Immature natural killer cell (primary cell): Measurements from ENCODE around the gene CNPY3. TPM values are rescaled to one million over a fixed set of nuclear protein-coding genes. Genes with fewer than 3 reads are reported as not detected.
"Not testable (repeated sequence)": the region's sequence is repeated elsewhere in the genome, so short reads cannot be mapped to it uniquely, and the experiment has no call there.

Experiments
- DNase-seq, 3 donors: peaks; one replicate each; pipeline ENCODE4 v3.0.0; 2022; ENCODE audit warnings: mixed read lengths in 1 of 3
- H3K27ac Mint-ChIP-seq, 6 donors: one replicate each; pipeline ENCODE4 v1.8.0; 2020; ENCODE audit warnings: mixed read lengths in 6 of 6, mild to moderate bottlenecking in 5 of 6, inconsistent platforms in 4 of 6, moderate library complexity in 3 of 6
- H3K27me3 Mint-ChIP-seq, 3 donors: one replicate each; pipeline ENCODE4 v1.8.0; 2020 to 2021; ENCODE audit warnings: low read depth in 3 of 3, mild to moderate bottlenecking in 3 of 3, mixed read lengths in 3 of 3, moderate library complexity in 3 of 3, inconsistent platforms in 1 of 3
- H3K36me3 Mint-ChIP-seq, 3 donors: one replicate each; pipeline ENCODE4 v1.8.0; 2020; ENCODE audit warnings: mixed read lengths in 3 of 3, inconsistent platforms in 2 of 3, mild to moderate bottlenecking in 2 of 3
- H3K4me1 Mint-ChIP-seq, 2 donors: one replicate each; pipeline ENCODE4 v1.8.0; 2020; ENCODE audit warnings: inconsistent platforms in 2 of 2, mild to moderate bottlenecking in 2 of 2, mixed read lengths in 2 of 2, moderate library complexity in 1 of 2
- H3K4me3 Mint-ChIP-seq, 5 donors: one replicate each; pipeline ENCODE4 v1.8.0; 2020; ENCODE audit warnings: mild to moderate bottlenecking in 5 of 5, mixed read lengths in 5 of 5, inconsistent platforms in 3 of 5, moderate library complexity in 3 of 5
- H3K9me3 Mint-ChIP-seq, 6 donors: one replicate each; pipeline ENCODE4 v1.8.0; 2020; ENCODE audit warnings: mild to moderate bottlenecking in 6 of 6, mixed read lengths in 6 of 6, inconsistent platforms in 4 of 6, moderate library complexity in 3 of 6
- polyA plus RNA-seq, 3 donors: library from polyadenylated mRNA; unstranded; fragments of 300-500 nt; fragmentation: Illumina TruSeq; gene quantifications; one replicate each; pipeline ENCODE4 v1.2.3, GENCODE V29; 2021

Gene CNPY3
- polyA plus RNA-seq, 3 donors from 2014 or later, result 92.9 to 129 (median 119) TPM

DNA sequence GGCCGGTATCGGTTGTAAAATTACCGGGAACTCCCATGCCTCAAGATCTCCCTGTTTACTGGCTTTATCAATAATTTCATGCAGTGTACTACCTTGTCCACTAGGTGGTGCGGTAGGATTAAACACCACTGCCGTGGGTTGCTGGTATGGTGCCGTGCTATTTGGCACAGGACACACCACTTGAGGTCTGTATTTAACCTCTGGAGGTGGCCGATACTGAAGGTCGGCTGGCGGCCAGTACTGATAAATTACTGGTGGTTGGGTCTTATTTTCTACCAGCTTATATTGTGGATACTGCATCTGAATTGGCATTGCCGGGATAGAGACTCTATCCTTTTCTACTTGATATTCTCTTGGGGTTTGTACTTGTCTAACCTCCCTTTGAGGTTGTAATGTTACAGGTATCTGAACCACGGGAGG is 27.7 kb upstream of the CNPY3 start:
- H3K36me3 Mint-ChIP-seq, result no peaks in the 10 kb centered on the region
- H3K4me3 Mint-ChIP-seq, result no peak overlapping the region
- no peaks in the 10 kb centered on the region for H3K9me3 Mint-ChIP-seq
- H3K4me1 Mint-ChIP-seq, result peaks cover 4 to 12% of the 10 kb centered on the region in 2 donors
- no peak overlapping the region for H3K27ac Mint-ChIP-seq
- peak; percentile 70 to 79 (median 73) for DNase-seq
- no peaks in the 10 kb centered on the region for H3K27me3 Mint-ChIP-seq

DNA sequence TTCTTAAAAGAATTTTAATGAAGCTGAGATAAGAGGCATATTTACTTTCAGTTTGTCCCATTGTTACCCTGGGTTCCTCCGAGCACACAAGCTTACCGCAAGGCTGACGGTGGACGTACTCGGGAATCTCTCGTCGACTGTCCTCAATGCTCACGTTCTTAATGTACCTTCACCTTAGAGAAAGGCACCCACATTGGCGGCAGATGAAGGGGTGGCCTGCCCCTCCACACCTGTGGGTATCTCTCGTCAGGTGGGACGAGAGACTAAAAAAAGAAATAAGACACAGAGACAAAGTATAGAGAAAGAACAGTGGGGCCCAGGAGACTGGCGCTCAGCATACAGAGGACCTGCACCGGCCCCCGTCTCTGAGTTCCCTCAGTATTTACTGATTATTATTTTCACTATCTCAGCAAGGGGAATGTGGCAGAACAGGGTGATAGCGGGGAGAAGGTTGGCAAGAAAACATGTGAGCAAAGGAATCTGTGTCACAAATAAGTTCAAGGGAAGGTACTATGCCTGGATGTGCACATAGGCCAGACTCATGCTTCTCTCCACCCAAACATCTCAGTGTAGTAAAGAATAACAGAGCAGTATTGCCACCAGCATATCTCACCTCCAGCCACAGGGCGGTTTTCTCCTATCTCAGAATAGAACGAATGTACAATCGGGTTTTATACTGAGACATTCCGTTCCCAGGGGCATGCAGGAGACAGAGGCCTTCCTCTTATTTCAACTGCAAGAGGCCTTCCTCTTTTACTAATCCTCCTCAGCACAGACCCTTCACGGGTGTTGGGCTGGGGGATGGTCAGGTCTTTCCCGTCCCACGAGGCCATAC is 26.6 kb upstream of the CNPY3 start:
- H3K36me3 Mint-ChIP-seq, H3K4me3 Mint-ChIP-seq, DNase-seq, H3K9me3 Mint-ChIP-seq, H3K27ac Mint-ChIP-seq, H3K27me3 Mint-ChIP-seq: not testable (repeated sequence)
- H3K4me1 Mint-ChIP-seq, result peaks cover 4 to 12% of the 10 kb centered on the region in 2 donors

DNA sequence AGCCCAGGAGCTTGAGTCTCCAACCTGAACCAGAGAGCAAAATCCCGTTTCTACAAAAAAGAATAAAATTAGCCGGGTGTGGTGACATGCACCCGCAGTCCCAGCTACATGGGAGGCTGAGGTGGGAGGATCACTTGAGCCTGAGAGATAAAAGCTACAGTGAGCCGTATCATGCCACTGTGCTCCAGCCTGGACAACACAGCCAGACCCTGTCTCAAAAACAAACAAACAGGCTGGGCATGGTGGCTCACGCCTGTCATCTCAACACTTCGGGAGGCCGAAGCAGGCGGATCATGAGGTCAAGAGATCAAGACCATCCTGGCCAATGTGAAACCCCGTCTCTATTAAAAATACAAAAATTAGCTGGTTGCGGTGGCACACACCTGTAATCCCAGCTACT is 24.8 kb upstream of the CNPY3 start:
- no peak for DNase-seq
- Mint-ChIP-seq H3K4me1 (peaks cover 2 to 7% of the 10 kb centered on the region in 2 donors), H3K27me3 (no peaks in the 10 kb centered on the region), H3K9me3 (no peaks in the 10 kb centered on the region), H3K36me3 (no peaks in the 10 kb centered on the region), H3K4me3 (no peak overlapping the region), H3K27ac (no peak overlapping the region)

DNA sequence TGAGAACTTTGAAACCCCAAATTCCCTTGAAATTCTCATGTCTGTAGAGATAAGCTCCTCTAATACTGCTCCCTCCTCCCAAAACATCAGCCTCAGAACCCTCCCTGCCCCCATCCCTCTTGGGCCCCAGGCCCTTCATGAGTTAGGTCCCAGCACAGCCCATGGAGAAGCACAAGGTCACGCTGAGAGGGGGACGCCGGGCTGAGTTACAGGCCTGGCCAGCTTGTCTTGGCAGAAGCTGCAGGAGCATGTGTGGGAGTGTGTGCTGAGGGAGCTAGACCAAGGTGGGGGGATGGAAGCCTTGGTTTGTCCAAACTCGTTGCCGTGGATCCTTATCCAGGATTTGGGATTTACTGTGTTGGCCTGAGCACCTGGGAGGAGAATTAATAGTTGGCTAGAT is 21.9 kb upstream of the CNPY3 start:
- DNase-seq, result no peak
- no peak overlapping the region for H3K4me3 Mint-ChIP-seq
- H3K27me3 Mint-ChIP-seq, result peaks cover 0 to 1% (median 1%) of the 10 kb centered on the region in 3 donors
- H3K27ac Mint-ChIP-seq, result no peak overlapping the region
- no peaks in the 10 kb centered on the region for H3K4me1 Mint-ChIP-seq
- no peaks in the 10 kb centered on the region for H3K9me3 Mint-ChIP-seq
- H3K36me3 Mint-ChIP-seq, result peaks cover 0 to 1% (median 0%) of the 10 kb centered on the region in 3 donors

DNA sequence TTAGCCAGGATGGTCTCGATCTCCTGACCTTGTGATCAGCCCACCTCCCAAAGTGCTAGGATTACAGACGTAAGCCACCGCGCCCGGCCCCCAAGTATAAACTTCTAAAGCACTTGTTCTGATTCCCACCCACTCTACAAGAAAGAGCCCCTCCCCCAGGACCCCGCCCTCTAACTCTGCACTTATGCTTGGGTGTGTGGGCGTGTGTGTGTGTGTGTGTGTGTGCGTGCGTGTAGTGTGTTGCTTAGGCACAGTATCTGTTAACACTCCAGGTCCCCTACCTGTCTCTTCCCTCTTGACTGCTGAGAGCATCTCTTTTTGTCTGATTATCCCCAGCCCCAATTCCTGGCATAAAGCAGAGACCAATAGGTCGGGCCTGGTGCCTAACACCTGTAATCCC is 19.4 kb upstream of the CNPY3 start:
- Mint-ChIP-seq H3K27ac (no peak overlapping the region), H3K9me3 (no peaks in the 10 kb centered on the region)

DNA sequence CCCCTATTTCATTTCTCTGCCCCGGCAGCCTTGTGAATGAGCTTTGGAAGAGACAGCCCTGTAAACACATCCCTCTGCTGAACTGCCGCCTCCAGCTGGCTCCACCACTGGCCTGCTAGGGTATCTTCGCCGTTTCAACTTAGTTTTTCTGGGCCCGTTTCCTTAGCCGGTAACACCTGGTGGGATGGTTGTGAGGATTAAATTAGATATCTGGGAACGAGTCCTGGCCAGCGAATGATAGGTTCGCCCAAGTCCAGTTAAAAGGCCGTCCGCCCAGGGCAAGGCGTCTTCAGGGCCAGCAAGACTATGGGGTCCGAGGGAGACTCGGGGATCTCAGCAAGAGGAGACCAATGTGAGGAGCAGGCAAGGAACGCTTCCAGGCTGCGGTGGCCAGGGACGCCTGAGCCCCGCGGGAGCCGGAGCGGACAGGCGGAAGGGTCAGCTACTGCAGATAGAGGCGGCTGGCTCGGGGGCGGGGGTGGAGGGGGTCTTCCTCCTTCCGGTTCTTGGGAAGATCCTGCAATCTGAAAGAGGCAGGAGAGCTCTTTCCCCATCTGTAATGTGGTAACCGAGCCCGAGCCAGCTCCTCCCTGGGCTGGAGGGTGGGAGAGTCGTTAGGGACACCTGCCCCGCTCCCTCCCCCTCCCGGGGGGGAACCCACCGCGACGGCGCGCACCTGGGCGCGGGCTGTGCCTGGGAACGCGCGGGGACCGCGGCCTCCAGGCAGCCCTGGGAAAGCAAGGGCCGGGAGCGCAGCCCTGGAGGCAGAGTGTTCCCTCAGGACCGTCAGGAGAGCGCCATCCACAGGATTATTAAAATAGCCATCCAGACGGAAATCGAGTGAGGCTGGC is 17.9 kb upstream of the CNPY3 start:
- no peaks in the 10 kb centered on the region for H3K4me1 Mint-ChIP-seq
- H3K9me3 Mint-ChIP-seq, result no peaks in the 10 kb centered on the region
- H3K27me3 Mint-ChIP-seq, result peaks cover 2 to 8% (median 3%) of the 10 kb centered on the region in 3 donors

More for the DNA sequence above, 19.4 kb upstream of the CNPY3 start:
- Mint-ChIP-seq H3K36me3 (peaks cover 0 to 2% (median 0%) of the 10 kb centered on the region in 3 donors), H3K4me1 (no peaks in the 10 kb centered on the region), H3K4me3 (no peak overlapping the region), H3K27me3 (peaks cover 2 to 8% (median 3%) of the 10 kb centered on the region in 3 donors)
- DNase-seq, result no peak

DNA sequence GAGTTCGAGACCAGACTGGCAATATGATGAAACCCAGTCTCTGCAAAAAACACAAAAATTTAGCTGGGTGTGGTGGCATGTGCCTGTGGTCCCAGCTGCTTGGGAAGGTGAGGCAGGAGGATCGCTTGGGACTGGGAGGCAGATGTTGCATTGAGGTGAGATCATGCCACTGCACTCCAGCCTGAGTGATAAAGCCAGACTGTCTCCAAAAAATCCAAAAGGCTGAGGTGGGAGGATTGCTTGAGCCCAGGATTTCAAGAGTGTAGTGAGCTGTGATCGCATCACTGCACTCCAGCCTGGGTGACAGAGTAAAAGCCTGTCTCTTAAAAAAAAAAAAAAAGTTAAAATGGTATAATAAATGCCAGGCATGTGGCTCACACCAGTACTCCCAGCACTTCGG is 14.7 kb upstream of the CNPY3 start:
- Mint-ChIP-seq H3K4me1 (no peaks in the 10 kb centered on the region), H3K36me3 (peaks cover 0 to 2% (median 0%) of the 10 kb centered on the region in 3 donors), H3K27me3 (peaks cover 2 to 8% (median 6%) of the 10 kb centered on the region in 3 donors), H3K27ac (no peak overlapping the region), H3K9me3 (no peaks in the 10 kb centered on the region), H3K4me3 (no peak overlapping the region)
- no peak for DNase-seq

More for the DNA sequence above, 17.9 kb upstream of the CNPY3 start:
- peaks cover 0 to 2% (median 0%) of the 10 kb centered on the region in 3 donors for H3K36me3 Mint-ChIP-seq
- no peak overlapping the region for H3K27ac Mint-ChIP-seq
- H3K4me3 Mint-ChIP-seq, result no peak overlapping the region
- no peak for DNase-seq

DNA sequence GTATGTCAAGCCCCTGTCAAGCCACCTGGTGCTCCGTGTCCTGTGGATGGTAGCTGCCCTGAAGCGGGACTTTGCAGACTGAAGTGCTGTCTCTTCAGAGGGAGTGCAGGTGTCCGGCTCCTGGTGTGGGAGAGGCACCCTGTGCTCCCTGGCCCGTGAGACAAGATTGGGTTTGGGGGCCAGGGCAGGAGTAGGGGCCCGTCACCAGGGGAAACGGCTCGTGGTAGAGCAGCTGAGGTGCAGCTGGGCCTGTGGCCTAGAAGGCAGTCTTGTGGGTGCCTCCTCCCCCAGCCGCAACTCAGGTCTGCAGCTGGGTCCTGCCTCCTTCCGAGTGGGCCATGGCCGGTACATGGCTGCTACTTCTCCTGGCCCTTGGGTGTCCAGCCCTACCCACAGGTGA is 13.5 kb upstream of the CNPY3 start, which contains the start of gene PTCRA:
Gene PTCRA, plus strand, starts transcription at position 322 of the 400 bp plus-strand sequence. Its CDS starts 17 bp downstream, at position 339.
- H3K9me3 Mint-ChIP-seq, result no peaks in the 10 kb centered on the region
- H3K27ac Mint-ChIP-seq, result no peak within 1 kb of the TSS
- DNase-seq, result no peak
- H3K36me3 Mint-ChIP-seq, result peaks cover 0 to 2% (median 0%) of the 10 kb centered on the region in 3 donors
- H3K4me1 Mint-ChIP-seq, result no peaks in the 10 kb centered on the region
- H3K4me3 Mint-ChIP-seq, result no peak within 1 kb of the TSS
- peaks cover 2 to 8% (median 6%) of the 10 kb centered on the region in 3 donors for H3K27me3 Mint-ChIP-seq

DNA sequence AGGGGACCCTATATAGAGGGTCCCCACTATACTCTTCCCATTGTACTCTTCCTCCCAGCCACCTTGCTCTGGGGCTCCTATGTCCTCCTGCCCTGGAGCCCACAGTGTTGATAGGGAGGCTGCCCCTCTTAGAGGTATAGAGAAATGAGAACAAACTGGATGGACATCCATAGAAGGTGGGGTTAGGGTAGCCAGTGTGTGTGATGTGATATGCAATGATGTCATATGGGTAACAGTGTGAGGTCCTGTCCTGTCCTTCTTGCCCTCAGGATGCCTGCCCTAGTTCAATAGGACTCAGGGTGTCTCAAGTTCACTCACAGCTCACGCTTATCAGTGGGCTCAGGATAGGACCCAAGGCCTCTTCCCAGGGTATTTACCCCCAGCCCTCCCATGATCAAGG is 13.0 kb upstream of the CNPY3 start:
- H3K27ac Mint-ChIP-seq, result no peak overlapping the region

DNA sequence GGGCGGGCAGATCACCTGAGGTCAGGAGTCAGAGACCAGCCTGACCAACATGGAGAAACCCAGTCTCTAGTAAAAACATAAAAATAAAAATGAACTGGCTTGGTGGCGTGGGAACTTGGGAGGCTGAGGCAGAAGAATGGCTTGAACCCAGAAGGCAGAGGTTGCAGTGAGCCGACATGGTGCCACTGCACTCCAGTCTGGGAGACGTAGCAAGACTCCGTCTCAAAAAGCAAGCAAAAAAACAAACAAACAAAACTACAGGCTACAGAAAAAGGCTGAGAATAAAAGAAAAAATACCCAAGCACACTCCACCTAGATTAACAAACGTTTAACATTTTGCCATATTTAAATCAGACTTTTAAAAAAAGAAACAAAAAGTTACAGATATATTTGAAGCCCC is 7.5 kb upstream of the CNPY3 start:
- Mint-ChIP-seq H3K9me3 (no peaks in the 10 kb centered on the region), H3K4me3 (no peak overlapping the region), H3K27ac (no peak overlapping the region), H3K36me3 (no peaks in the 10 kb centered on the region), H3K27me3 (peaks cover 0 to 4% (median 3%) of the 10 kb centered on the region in 3 donors), H3K4me1 (peaks cover 0 to 2% of the 10 kb centered on the region in 2 donors)
- DNase-seq, result no peak

More for the DNA sequence above, 13.0 kb upstream of the CNPY3 start:
- H3K9me3 Mint-ChIP-seq, result no peaks in the 10 kb centered on the region
- peaks cover 0 to 2% (median 0%) of the 10 kb centered on the region in 3 donors for H3K36me3 Mint-ChIP-seq
- no peak overlapping the region for H3K4me3 Mint-ChIP-seq
- peaks cover 2 to 8% (median 5%) of the 10 kb centered on the region in 3 donors for H3K27me3 Mint-ChIP-seq
- H3K4me1 Mint-ChIP-seq, result no peaks in the 10 kb centered on the region
- no peak for DNase-seq

DNA sequence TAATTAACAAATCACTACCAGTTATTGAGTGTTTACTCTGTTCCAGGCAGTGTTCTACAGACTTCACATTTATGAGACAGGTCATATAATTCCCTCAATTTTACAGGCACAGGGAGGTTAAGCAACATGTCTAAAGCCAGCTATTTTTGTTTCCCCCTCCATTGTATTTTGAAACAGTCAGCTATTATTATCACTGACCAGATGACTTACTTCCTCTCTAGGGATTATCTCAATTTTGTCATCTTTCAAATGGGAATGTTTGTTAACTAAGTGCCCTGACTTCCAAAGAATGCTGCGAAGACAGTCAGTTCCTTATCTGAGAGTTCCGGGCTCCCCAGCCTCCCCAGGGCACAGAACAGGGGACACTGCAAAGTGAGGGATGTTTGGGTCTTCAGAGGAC is 5.6 kb upstream of the CNPY3 start:
- DNase-seq, result no peak
- peaks cover 6% of the 10 kb centered on the region in 2 donors for H3K4me1 Mint-ChIP-seq
- H3K9me3 Mint-ChIP-seq, result no peaks in the 10 kb centered on the region
- no peaks in the 10 kb centered on the region for H3K36me3 Mint-ChIP-seq
- H3K27ac Mint-ChIP-seq, result no peak overlapping the region
- no peak overlapping the region for H3K4me3 Mint-ChIP-seq
- H3K27me3 Mint-ChIP-seq, result peaks cover 1 to 4% (median 2%) of the 10 kb centered on the region in 3 donors

DNA sequence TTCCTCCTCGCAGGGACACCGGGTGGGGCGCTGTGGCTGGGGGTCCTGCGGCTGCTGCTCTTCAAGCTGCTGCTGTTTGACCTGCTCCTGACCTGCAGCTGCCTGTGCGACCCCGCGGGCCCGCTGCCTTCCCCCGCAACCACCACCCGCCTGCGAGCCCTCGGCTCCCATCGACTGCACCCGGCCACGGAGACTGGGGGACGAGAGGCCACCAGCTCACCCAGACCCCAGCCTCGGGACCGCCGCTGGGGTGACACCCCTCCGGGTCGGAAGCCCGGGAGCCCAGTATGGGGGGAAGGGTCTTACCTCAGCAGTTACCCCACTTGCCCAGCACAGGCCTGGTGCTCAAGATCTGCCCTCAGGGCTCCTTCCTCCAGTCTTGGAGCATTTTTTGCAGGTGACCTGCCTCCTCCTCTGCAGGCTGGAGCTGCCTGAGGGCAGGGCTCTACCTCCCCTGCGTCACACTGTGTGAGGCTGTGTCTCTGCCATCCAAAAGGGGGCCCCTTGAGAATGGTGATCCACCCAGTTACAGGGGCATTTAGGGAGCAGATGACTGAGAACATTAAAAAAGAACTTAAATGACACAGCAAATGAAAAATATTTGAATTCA is 3.9 kb upstream of the CNPY3 start:
- Mint-ChIP-seq H3K4me3 (no peak overlapping the region), H3K36me3 (no peaks in the 10 kb centered on the region), H3K4me1 (peaks cover 19% of the 10 kb centered on the region in 2 donors), H3K27me3 (peaks cover 0 to 17% (median 17%) of the 10 kb centered on the region in 3 donors), H3K9me3 (no peaks in the 10 kb centered on the region), H3K27ac (peak overlapping the region in 1 of 6 donors; percentile 62)
- no peak for DNase-seq

DNA sequence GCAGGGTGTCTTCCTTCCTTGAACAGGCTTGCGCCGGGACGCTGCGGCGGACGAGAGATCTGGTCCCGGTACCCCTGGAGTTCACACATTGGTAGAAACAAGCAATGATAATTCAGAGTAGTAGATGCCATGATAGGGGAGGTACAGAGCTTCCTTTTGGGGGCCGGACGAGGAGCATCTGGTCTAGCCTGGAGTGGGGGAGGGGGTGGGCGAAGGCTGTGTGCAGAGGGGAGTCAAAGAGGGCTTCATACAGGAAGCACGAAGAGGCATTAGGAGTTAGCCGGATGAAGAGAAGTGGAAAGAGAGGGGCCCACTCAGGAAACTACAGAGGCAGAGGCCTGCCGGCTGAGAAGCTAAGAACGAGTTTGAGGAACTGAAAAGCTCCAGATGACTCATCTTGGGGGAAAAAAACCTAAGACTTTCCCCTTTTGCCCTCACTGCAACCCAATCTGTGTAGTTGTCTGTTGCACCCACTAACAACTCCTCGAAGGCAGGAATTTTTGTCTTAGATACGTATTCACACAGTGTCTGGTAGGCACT is 611 bp downstream of the CNPY3 start:
- H3K4me1 Mint-ChIP-seq, result peaks cover 51 to 56% of the 10 kb centered on the region in 2 donors

More for the DNA sequence above, 611 bp downstream of the CNPY3 start:
- H3K9me3 Mint-ChIP-seq, result no peaks in the 10 kb centered on the region
- peak overlapping the region; percentile 95 to 99 (median 97) for H3K4me3 Mint-ChIP-seq
- H3K27me3 Mint-ChIP-seq, result peaks cover 2 to 17% (median 13%) of the 10 kb centered on the region in 3 donors
- H3K27ac Mint-ChIP-seq, result peak overlapping the region; percentile 96 to 100 (median 99)
- peaks cover 0 to 4% (median 0%) of the 10 kb centered on the region in 3 donors for H3K36me3 Mint-ChIP-seq
- DNase-seq, result no peak
